ENCODE results near the gene TIMP1. TPM values are rescaled to one million over a fixed set of nuclear protein-coding genes. Genes with fewer than 3 reads are reported as not detected.
A peak's percentile ranks its signal among the peaks of the same experiment; 100 is the strongest.

Gene TIMP1
- total and polyA plus RNA-seq, 12 donors = 32.8 to 826 (median 70.7) TPM

DNA sequence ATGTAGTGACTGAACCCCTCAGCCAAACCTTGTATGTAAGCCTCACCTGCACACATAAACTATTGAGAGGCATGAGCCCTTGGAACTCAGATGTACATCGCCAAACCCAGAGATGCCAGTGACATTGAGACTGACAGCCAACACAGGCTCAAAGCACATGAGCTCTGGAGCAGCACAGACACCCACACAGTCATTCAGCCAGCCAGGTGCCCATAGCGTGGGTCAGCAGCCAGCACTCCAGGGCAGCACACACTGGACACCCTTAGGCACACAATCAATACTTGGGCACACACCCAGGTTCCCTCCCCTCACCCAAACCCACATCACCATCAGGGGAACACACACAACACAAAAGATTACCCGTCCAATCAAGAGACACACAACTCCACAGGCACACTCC lies 4.3 kb upstream of the TIMP1 start:
- DNase-seq = no peak
- Histone ChIP-seq H3K27ac (peak overlapping the region in 1 of 10 donors; percentile 40), H3K36me3 (no peaks in the 10 kb centered on the region), H3K9me3 (no peaks in the 10 kb centered on the region), H3K4me3 (no peak overlapping the region), H3K27me3 (peaks cover 0 to 20% (median 0%) of the 10 kb centered on the region in 7 donors), H3K4me1 (peaks cover 0 to 32% (median 6%) of the 10 kb centered on the region in 9 donors)
- intact Hi-C loops (cut with DNase I) = loop anchor here in 1 of 10 donors (10.0 kb wide), 1 partner anchor 67 kb away; no protein-coding TSS in a partner anchor
- 62 to 78% methylated on average over 3 of the region's 3 CpGs for WGBS, 2 donors
- TF ChIP-seq, protein P1, sequence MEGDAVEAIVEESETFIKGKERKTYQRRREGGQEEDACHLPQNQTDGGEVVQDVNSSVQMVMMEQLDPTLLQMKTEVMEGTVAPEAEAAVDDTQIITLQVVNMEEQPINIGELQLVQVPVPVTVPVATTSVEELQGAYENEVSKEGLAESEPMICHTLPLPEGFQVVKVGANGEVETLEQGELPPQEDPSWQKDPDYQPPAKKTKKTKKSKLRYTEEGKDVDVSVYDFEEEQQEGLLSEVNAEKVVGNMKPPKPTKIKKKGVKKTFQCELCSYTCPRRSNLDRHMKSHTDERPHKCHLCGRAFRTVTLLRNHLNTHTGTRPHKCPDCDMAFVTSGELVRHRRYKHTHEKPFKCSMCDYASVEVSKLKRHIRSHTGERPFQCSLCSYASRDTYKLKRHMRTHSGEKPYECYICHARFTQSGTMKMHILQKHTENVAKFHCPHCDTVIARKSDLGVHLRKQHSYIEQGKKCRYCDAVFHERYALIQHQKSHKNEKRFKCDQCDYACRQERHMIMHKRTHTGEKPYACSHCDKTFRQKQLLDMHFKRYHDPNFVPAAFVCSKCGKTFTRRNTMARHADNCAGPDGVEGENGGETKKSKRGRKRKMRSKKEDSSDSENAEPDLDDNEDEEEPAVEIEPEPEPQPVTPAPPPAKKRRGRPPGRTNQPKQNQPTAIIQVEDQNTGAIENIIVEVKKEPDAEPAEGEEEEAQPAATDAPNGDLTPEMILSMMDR (IDR thresholded peaks at IDR 0.05) = no peak
- ATAC-seq = no peak

DNA sequence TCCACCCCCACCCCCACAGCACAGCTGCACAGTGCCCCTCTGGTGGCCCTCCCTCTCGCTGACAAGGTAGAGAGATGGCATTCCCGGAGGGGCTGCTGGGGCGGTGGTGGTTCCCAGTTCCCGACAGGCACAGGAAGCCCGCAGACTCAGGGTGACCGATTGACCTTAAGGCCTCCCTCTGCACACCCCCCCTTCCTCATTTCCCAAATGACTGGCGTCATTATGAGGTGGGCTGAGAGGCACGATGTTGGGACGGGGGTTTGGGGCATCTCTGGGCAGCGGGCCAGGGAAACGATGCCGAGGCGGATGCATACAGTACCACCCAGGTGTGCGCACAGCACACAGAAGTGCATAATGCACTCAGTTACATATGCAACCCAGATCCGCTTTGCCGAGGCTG lies 3.5 kb upstream of the TIMP1 start:
- WGBS, 2 donors = 37 to 39% methylated on average over 11 to 16 of the region's 16 CpGs
- no peaks in the 10 kb centered on the region for H3K9me3 ChIP-seq
- H3K27ac ChIP-seq = peak overlapping the region in 1 of 10 donors; percentile 78
- H3K4me1 ChIP-seq = peaks cover 0 to 29% (median 2%) of the 10 kb centered on the region in 9 donors
- TF ChIP-seq, protein P1 (IDR thresholded peaks at IDR 0.05) = no peak
- peaks cover 0 to 14% (median 0%) of the 10 kb centered on the region in 7 donors for H3K27me3 ChIP-seq
- ATAC-seq (no peak), DNase-seq (no peak)
- H3K36me3 ChIP-seq = no peaks in the 10 kb centered on the region
- H3K4me3 ChIP-seq = no peak overlapping the region
- intact Hi-C loops (cut with DNase I) = loop anchor here in 1 of 10 donors (10.0 kb wide), 1 partner anchor 66 kb away; no protein-coding TSS in a partner anchor

DNA sequence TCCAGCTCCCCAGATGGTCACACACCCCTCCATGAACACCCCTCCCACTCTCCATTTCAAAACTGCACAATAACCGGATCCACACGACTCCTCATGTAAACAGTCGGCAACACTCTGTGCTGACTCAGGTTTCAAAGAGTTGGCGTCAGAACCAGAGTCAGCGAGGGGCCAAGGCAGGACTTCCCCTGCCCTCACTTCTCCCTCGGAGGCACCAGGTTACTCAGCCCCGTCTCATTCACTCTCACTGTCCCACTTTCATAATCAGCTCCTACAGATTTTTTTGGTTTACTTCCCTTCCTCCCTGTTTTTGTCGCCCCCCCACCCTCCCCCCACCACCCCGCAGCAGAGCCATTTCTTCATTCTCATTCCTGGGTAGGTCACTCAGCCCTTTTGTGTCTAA lies 2.7 kb upstream of the TIMP1 start:
- Histone ChIP-seq H3K36me3 (peaks cover 0 to 3% (median 0%) of the 10 kb centered on the region in 9 donors), H3K27ac (peak overlapping the region in 1 of 10 donors; percentile 78), H3K4me3 (no peak overlapping the region), H3K9me3 (no peaks in the 10 kb centered on the region), H3K4me1 (peaks cover 0 to 29% (median 0%) of the 10 kb centered on the region in 9 donors), H3K27me3 (peaks cover 0 to 6% (median 0%) of the 10 kb centered on the region in 7 donors)
- DNase-seq = no peak
- TF ChIP-seq, protein P1 (IDR thresholded peaks at IDR 0.05) = no peak
- ATAC-seq = peak in 1 of 8 donors; percentile 25
- intact Hi-C loops (cut with DNase I) = loop anchor here in 1 of 10 donors (10.0 kb wide), 1 partner anchor 65 kb away; no protein-coding TSS in a partner anchor
- WGBS, 2 donors = 67 to 78% methylated on average over 9 of the region's 9 CpGs

DNA sequence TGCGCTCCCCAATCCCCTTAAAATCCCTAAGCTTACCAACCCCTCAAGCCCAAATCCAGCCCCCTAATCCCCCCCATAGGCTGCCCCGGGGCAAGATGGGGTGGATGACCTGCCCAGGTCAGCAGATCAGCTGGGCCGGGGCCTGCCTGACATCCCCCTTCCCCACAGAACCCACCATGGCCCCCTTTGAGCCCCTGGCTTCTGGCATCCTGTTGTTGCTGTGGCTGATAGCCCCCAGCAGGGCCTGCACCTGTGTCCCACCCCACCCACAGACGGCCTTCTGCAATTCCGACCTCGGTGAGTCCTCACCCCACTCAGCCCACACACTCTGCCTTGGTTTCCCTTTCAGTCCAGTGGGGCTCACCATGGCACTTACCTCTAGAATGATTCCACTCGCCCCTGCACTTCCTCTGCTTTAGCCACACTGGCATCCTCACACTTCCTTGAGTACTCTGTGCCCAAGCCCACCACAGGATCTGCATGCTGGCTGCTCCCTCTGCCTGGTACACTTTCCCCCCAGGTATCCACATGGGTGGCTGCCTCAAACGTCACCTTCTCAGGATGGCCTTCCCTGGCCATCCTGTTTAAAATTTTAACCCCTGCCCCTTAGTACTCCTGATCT lies 1.1 kb downstream of the TIMP1 start:
- ATAC-seq = no peak
- no peak for DNase-seq
- peak overlapping the region in 7 of 10 donors; percentile 10 to 64 (median 55) for H3K4me3 ChIP-seq
- H3K27ac ChIP-seq = peak overlapping the region in 6 of 10 donors; percentile 28 to 91 (median 65)
- WGBS, 2 donors = 54 to 59% methylated on average over 8 of the region's 8 CpGs
- peaks cover 0 to 23% (median 0%) of the 10 kb centered on the region in 9 donors for H3K36me3 ChIP-seq
- TF ChIP-seq, protein P1 (IDR thresholded peaks at IDR 0.05) = no peak
- H3K9me3 ChIP-seq = no peaks in the 10 kb centered on the region
- H3K27me3 ChIP-seq = no peaks in the 10 kb centered on the region
- intact Hi-C loops (cut with DNase I) = no loop called here
- peaks cover 0 to 16% (median 0%) of the 10 kb centered on the region in 9 donors for H3K4me1 ChIP-seq

Measured in heart right ventricle (tissue), 16 donors.